Naive thymus-derived CD4-positive, alpha-beta T cell (primary cell): ENCODE results near the gene MTERF4. TPM values are rescaled to one million over a fixed set of nuclear protein-coding genes. Genes with fewer than 3 reads are reported as not detected.

Experiments used
- ATAC-seq: fragments of 150-1000 bp; cut with Tn5 transposase; 2 replicates; pipeline ENCODE4 v1.10.0; 2021; ENCODE audit warnings: mild to moderate bottlenecking, moderate library complexity
- CTCF ChIA-PET: fragments of 350-600 bp; sonication (Branson Sonifier 250); formaldehyde crosslinking; loops from one replicate; lab custom pipeline; 2021; ENCODE audit warnings: antibody characterized with exemption; lab: Charles Lee
- POLR2A ChIA-PET: fragments of 350-600 bp; sonication (Branson Sonifier 250); formaldehyde crosslinking; loops from one replicate; lab custom pipeline; 2021; ENCODE audit warnings: antibody characterized with exemption, inconsistent platforms; lab: Charles Lee
- DNase-seq, 9 donors: peaks; one replicate each; pipeline versions ENCODE4 v3.0.0 to v3.0.0-alpha.2; 2020 to 2022; ENCODE audit warnings: mixed read lengths in 1 of 9
- H3K27ac ChIP-seq: one replicate; pipeline ENCODE4 v1.7.0; 2013; ENCODE audit warnings: mild to moderate bottlenecking, low read depth, low read length, moderate library complexity
- H3K27me3 ChIP-seq, 2 donors: one replicate each; pipeline ENCODE4 v1.7.0; 2013; ENCODE audit warnings: low read length in 2 of 2, mild to moderate bottlenecking in 2 of 2, moderate library complexity in 2 of 2; ENCODE audit not compliant: control insufficient read depth in 2 of 2, insufficient read depth in 2 of 2
- H3K36me3 ChIP-seq, 3 experiments: 1 replicate in 2 of 3; 2 replicates in 1 of 3; pipeline ENCODE4 v1.7.0; 2013; ENCODE audit warnings: low read length in 3 of 3, mild to moderate bottlenecking in 3 of 3, moderate library complexity in 1 of 3; ENCODE audit not compliant: insufficient read depth in 3 of 3, control insufficient read depth in 2 of 3
- H3K4me1 ChIP-seq, 2 donors: one replicate each; pipeline ENCODE4 v1.7.0; 2013; ENCODE audit warnings: low read length in 2 of 2, mild to moderate bottlenecking in 2 of 2, moderate library complexity in 1 of 2; ENCODE audit not compliant: control insufficient read depth in 2 of 2, insufficient read depth in 2 of 2
- H3K4me3 ChIP-seq: 2 replicates; pipeline ENCODE4 v1.7.0; 2013; ENCODE audit warnings: mild to moderate bottlenecking, low read length
- H3K9me3 ChIP-seq, 3 experiments: 1 replicate in 2 of 3; 2 replicates in 1 of 3; pipeline ENCODE4 v1.7.0; 2013; ENCODE audit warnings: low read length in 3 of 3; ENCODE audit not compliant: control insufficient read depth in 2 of 3
- H3K27ac Mint-ChIP-seq, 9 donors: one replicate each; pipeline ENCODE4 v1.8.0; 2020 to 2022; ENCODE audit warnings: mixed read lengths in 9 of 9, mild to moderate bottlenecking in 8 of 9, moderate library complexity in 5 of 9, inconsistent platforms in 2 of 9
- H3K27me3 Mint-ChIP-seq, 5 donors: one replicate each; pipeline ENCODE4 v1.8.0; 2021 to 2022; ENCODE audit warnings: mixed read lengths in 5 of 5, mild to moderate bottlenecking in 1 of 5
- H3K36me3 Mint-ChIP-seq, 5 donors: one replicate each; pipeline ENCODE4 v1.8.0; 2020 to 2022; ENCODE audit warnings: mixed read lengths in 5 of 5, mild to moderate bottlenecking in 3 of 5, inconsistent platforms in 1 of 5
- H3K4me1 Mint-ChIP-seq, 7 donors: one replicate each; pipeline ENCODE4 v1.8.0; 2020 to 2022; ENCODE audit warnings: mixed read lengths in 7 of 7, mild to moderate bottlenecking in 3 of 7, inconsistent platforms in 1 of 7
- H3K4me3 Mint-ChIP-seq, 10 donors: one replicate each; pipeline ENCODE4 v1.8.0; 2020 to 2022; ENCODE audit warnings: mild to moderate bottlenecking in 10 of 10, mixed read lengths in 10 of 10, moderate library complexity in 6 of 10, inconsistent platforms in 2 of 10
- H3K9me3 Mint-ChIP-seq, 11 donors: one replicate each; pipeline ENCODE4 v1.8.0; 2020 to 2022; ENCODE audit warnings: mixed read lengths in 11 of 11, mild to moderate bottlenecking in 4 of 11, inconsistent platforms in 1 of 11, moderate library complexity in 1 of 11
- intact Hi-C, 2 donors: fragments of 100-400 bp; cut with micrococcal nuclease; formaldehyde crosslinking; loops; one replicate each; pipeline ENCODE4 v1.15.1; 2023
- polyA plus RNA-seq, 2 donors: library from polyadenylated mRNA; unstranded; fragments of 300-500 nt; fragmentation: Illumina TruSeq; gene quantifications; one replicate each; pipeline ENCODE4 v1.2.3, GENCODE V29; 2021
- total RNA-seq, 6 experiments: library from RNA in 5 of 6; stranded (reverse) in 5 of 6; gene quantifications; 1 replicate in 5 of 6; 2 replicates in 1 of 6; pipeline ENCODE4 v1.2.3 and lab custom pipeline; 2021 to 2026

MTERF4 gene
- total and polyA plus RNA-seq, 7 experiments from 2014 or later, result 45.3 to 214 (median 82.3) TPM

- no peak for DNase-seq
- no peaks in the 10 kb centered on the region for H3K27me3 Mint-ChIP-seq
- no peaks in the 10 kb centered on the region for H3K27me3 ChIP-seq
Observed at GRCh38 chr2:241136661-241137260, 34.7 kb upstream of the MTERF4 start.

GRCh38 chr2:241136191-241136590, 34.1 kb upstream of the MTERF4 start:
- Mint-ChIP-seq H3K9me3 (no peaks in the 10 kb centered on the region), H3K27ac (peak overlapping the region in 1 of 9 donors; percentile 30), H3K36me3 (peaks cover 7 to 57% (median 11%) of the 10 kb centered on the region in 5 donors), H3K4me1 (no peaks in the 10 kb centered on the region), H3K27me3 (no peaks in the 10 kb centered on the region), H3K4me3 (no peak overlapping the region)
- DNase-seq (no peak), ATAC-seq (no peak)
- Histone ChIP-seq H3K9me3 (no peaks in the 10 kb centered on the region), H3K4me1 (no peaks in the 10 kb centered on the region), H3K27ac (no peak overlapping the region), H3K36me3 (peaks cover 0 to 75% (median 0%) of the 10 kb centered on the region in 3 experiments), H3K4me3 (no peak overlapping the region), H3K27me3 (no peaks in the 10 kb centered on the region)
- intact Hi-C loops, result no loop called here
- CTCF ChIA-PET, result interaction anchor here (0.6 to 0.9 kb wide), 2 partner anchors 13 to 127 kb away, joined by 3 read pairs; partner anchors contain the start of gene PASK
- POLR2A ChIA-PET, result interaction anchor here (0.5 to 1.8 kb wide), 4 partner anchors 28 to 1111 kb away, joined by 3 to 6 read pairs (median 4); partner anchors contain the start of gene MTERF4

More at GRCh38 chr2:241136661-241137260, 34.7 kb upstream of the MTERF4 start:
- no peaks in the 10 kb centered on the region for H3K9me3 Mint-ChIP-seq
- POLR2A ChIA-PET, result interaction anchor here (0.5 to 1.8 kb wide), 3 partner anchors 29 to 1111 kb away, joined by 3 to 6 read pairs (median 4); partner anchors contain the start of gene MTERF4
- peaks cover 0 to 1% (median 0%) of the 10 kb centered on the region in 7 donors for H3K4me1 Mint-ChIP-seq
- H3K4me3 Mint-ChIP-seq, result no peak overlapping the region
- Histone ChIP-seq H3K27ac (no peak overlapping the region), H3K9me3 (no peaks in the 10 kb centered on the region), H3K4me3 (no peak overlapping the region), H3K4me1 (no peaks in the 10 kb centered on the region), H3K36me3 (peaks cover 0 to 75% (median 0%) of the 10 kb centered on the region in 3 experiments)
- CTCF ChIA-PET, result interaction anchor here (0.6 to 0.9 kb wide), 2 partner anchors 13 to 127 kb away, joined by 3 read pairs; partner anchors contain the start of gene PASK
- H3K36me3 Mint-ChIP-seq, result peaks cover 7 to 57% (median 11%) of the 10 kb centered on the region in 5 donors
- ATAC-seq, result no peak
- intact Hi-C loops, result no loop called here
- H3K27ac Mint-ChIP-seq, result no peak overlapping the region

- no peaks in the 10 kb centered on the region for H3K27me3 Mint-ChIP-seq
- H3K4me1 Mint-ChIP-seq, result no peaks in the 10 kb centered on the region
- peaks cover 0 to 72% (median 0%) of the 10 kb centered on the region in 3 experiments for H3K36me3 ChIP-seq
- H3K27ac ChIP-seq, result no peak overlapping the region
- no peaks in the 10 kb centered on the region for H3K9me3 Mint-ChIP-seq
- H3K4me3 ChIP-seq, result no peak overlapping the region
- no peak overlapping the region for H3K4me3 Mint-ChIP-seq
- ChIA-PET CTCF (no interaction called here), POLR2A (interaction anchor here (0.9 kb wide), 1 partner anchor 46 kb away, joined by 3 read pairs; no protein-coding TSS in a partner anchor)
- H3K4me1 ChIP-seq, result no peaks in the 10 kb centered on the region
- no peaks in the 10 kb centered on the region for H3K27me3 ChIP-seq
- ATAC-seq, result no peak
- no peak for DNase-seq
- no peaks in the 10 kb centered on the region for H3K9me3 ChIP-seq
- H3K27ac Mint-ChIP-seq, result no peak overlapping the region
- H3K36me3 Mint-ChIP-seq, result peaks cover 9 to 58% (median 12%) of the 10 kb centered on the region in 5 donors
- intact Hi-C loops, result no loop called here
Observed at GRCh38 chr2:241135737-241136136, 33.6 kb upstream of the MTERF4 start.

- Mint-ChIP-seq H3K36me3 (peaks cover 9 to 59% (median 14%) of the 10 kb centered on the region in 5 donors), H3K27ac (no peak overlapping the region), H3K27me3 (no peaks in the 10 kb centered on the region), H3K4me1 (peaks cover 0 to 3% (median 0%) of the 10 kb centered on the region in 7 donors), H3K4me3 (no peak overlapping the region), H3K9me3 (no peaks in the 10 kb centered on the region)
- Histone ChIP-seq H3K36me3 (peaks cover 0 to 71% (median 0%) of the 10 kb centered on the region in 3 experiments), H3K9me3 (no peaks in the 10 kb centered on the region), H3K27ac (no peak overlapping the region), H3K27me3 (no peaks in the 10 kb centered on the region), H3K4me3 (no peak overlapping the region), H3K4me1 (no peaks in the 10 kb centered on the region)
- intact Hi-C loops, result no loop called here
- CTCF ChIA-PET, result no interaction called here
- no peak for ATAC-seq
- POLR2A ChIA-PET, result interaction anchor here (0.6 kb wide), 1 partner anchor 47 kb away, joined by 3 read pairs; no protein-coding TSS in a partner anchor
- DNase-seq, result no peak
Observed at GRCh38 chr2:241134711-241135110, 32.6 kb upstream of the MTERF4 start.

GRCh38 chr2:241133436-241133820, 31.3 kb upstream of the MTERF4 start:
- H3K27ac Mint-ChIP-seq, result peak overlapping the region in 2 of 9 donors; percentile 47 to 62

GRCh38 chr2:241132538-241133435, 30.7 kb upstream of the MTERF4 start:
- POLR2A ChIA-PET, result interaction anchor here (0.6 kb wide), 4 partner anchors 16 to 561 kb away, joined by 3 to 6 read pairs (median 5); partner anchors contain the start of gene PASK
- peak overlapping the region in 4 of 9 donors; percentile 47 to 74 (median 64) for H3K27ac Mint-ChIP-seq
- CTCF ChIA-PET, result interaction anchor here (0.7 kb wide), 2 partner anchors 18 to 60 kb away, joined by 3 to 5 read pairs; no protein-coding TSS in a partner anchor

More at GRCh38 chr2:241133436-241133820, 31.3 kb upstream of the MTERF4 start:
- no peaks in the 10 kb centered on the region for H3K27me3 Mint-ChIP-seq
- Histone ChIP-seq H3K36me3 (peaks cover 0 to 60% (median 0%) of the 10 kb centered on the region in 3 experiments), H3K27ac (no peak overlapping the region), H3K27me3 (no peaks in the 10 kb centered on the region), H3K9me3 (no peaks in the 10 kb centered on the region), H3K4me1 (no peaks in the 10 kb centered on the region), H3K4me3 (no peak overlapping the region)
- no peaks in the 10 kb centered on the region for H3K9me3 Mint-ChIP-seq
- no peak overlapping the region for H3K4me3 Mint-ChIP-seq
- peaks cover 9 to 47% (median 16%) of the 10 kb centered on the region in 5 donors for H3K36me3 Mint-ChIP-seq
- ChIA-PET CTCF (no interaction called here), POLR2A (no interaction called here)
- ATAC-seq (no peak), DNase-seq (no peak)
- peaks cover 0 to 12% (median 0%) of the 10 kb centered on the region in 7 donors for H3K4me1 Mint-ChIP-seq
- intact Hi-C loops, result no loop called here

More at GRCh38 chr2:241132538-241133435, 30.7 kb upstream of the MTERF4 start:
- peaks cover 0 to 54% (median 0%) of the 10 kb centered on the region in 3 experiments for H3K36me3 ChIP-seq
- Mint-ChIP-seq H3K4me1 (peaks cover 0 to 18% (median 5%) of the 10 kb centered on the region in 7 donors), H3K4me3 (no peak overlapping the region), H3K9me3 (no peaks in the 10 kb centered on the region), H3K36me3 (peaks cover 6 to 40% (median 20%) of the 10 kb centered on the region in 5 donors), H3K27me3 (no peaks in the 10 kb centered on the region)
- no peaks in the 10 kb centered on the region for H3K9me3 ChIP-seq
- no peak for ATAC-seq
- no peak for DNase-seq
- no peak overlapping the region for H3K4me3 ChIP-seq
- no peak overlapping the region for H3K27ac ChIP-seq
- H3K4me1 ChIP-seq, result peaks cover 0 to 4% of the 10 kb centered on the region in 2 donors
- intact Hi-C loops, result no loop called here
- H3K27me3 ChIP-seq, result no peaks in the 10 kb centered on the region
